ENCODE results near the gene COPZ1.
A peak's percentile ranks its signal among the peaks of the same experiment; 100 is the strongest.

Gene COPZ1

DNA sequence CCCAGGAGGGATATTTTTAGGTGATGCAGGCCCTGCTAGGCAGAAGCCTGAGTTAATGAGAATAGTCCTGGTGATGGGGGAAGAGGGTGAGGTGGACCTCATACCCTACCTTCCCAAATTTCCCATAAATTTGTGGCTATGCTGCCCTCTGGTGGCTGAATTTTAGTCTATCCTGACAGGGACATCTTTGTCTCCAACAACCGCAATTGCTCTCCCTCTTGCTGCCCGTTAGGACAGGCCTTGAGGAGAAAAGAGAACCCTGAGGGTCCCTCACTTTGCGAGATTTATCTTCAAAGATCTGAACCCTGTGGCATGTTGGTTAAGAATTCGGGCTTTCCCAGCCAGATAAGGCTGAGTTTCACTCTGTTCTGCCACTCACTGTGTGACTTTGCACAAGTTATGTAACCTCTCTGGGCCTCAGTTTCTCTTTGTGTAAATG, 69.4 kb downstream of the COPZ1 start:
- no peak for DNase-seq (ENCODE audit: low read depth in 2 of 2)

DNA sequence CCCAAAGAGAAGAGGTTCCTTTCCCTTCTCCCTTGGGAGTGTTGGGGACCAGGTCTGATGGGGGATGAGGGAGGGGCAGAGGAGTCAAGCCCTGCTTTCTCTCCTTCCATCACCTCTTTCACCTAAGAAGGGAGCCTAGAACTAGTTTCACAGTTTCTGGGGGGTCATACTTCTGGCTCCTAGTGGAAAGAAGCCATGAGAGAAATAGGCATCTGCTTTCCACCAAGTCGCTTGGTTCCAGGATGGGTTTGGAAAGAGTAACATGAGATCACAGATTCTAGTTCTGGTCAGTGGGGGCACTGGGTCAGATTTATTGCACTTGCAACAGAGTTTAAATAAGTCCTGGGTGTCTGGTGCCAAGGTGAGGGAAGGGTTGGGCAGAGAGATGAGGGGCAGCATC, 70.1 kb downstream of the COPZ1 start:
- DNase-seq (ENCODE audit: low read depth in 2 of 2) = no peak

DNA sequence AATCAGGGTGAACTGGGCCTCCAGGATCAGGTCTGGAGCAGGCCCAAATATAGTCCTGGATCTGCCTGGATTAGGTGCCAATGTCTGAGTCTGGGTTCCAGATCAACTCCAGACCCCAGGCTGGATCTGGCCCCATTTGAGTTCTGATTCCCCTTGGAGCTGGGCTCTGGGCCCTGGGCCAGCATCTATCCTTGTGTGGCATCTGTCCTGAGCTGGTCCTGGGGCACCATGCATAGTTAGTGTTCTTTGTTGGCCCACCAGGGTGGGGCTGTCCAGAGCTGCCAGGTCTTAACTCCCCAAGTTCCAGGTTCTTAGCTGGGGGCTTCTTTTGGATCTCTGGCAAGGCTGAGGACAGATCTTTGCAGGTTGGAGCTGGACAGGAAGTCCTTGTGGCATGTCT, 70.6 kb downstream of the COPZ1 start:
- DNase-seq (ENCODE audit: low read depth in 2 of 2) = no peak

DNA sequence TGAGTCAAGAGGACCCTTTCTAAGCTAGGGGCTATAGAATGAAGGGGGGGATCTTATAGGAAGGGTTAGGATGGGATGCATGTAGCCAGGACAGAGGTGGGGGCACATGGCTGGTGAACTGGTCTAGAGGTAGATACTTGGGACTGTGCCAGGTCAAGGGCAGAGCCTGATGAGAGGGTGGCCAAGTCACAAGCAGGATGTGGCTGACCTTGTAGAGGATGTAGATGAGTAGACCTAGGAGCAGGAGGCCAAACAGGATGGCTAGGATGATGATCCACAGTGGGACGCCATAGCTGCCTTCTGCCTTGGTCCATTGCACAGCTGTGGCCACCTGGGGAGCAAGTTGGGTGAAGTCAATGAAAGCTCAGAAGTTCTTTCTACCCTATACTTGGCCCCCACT, 72.2 kb downstream of the COPZ1 start:
- DNase-seq (ENCODE audit: low read depth in 2 of 2) = no peak

DNA sequence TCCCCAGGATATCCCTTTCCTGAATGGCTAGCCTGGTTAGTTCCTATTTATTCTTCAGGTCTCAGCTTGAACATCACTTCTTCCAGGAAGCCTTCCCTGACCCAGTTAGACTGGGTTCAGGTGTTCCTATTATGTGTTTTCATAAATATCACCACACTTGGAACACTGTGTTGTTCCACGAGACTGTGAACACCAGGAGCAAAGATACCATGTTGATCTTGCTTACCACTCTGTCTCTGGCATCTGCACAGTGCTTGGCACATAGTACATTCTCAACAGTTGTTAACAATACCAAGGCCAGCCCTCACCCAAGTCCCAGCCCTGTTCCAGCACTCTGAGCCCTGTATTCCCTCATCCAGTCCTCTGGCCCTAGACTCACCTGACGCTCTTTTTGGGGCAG, 73.3 kb downstream of the COPZ1 start:
- DNase-seq (ENCODE audit: low read depth in 2 of 2) = no peak

DNA sequence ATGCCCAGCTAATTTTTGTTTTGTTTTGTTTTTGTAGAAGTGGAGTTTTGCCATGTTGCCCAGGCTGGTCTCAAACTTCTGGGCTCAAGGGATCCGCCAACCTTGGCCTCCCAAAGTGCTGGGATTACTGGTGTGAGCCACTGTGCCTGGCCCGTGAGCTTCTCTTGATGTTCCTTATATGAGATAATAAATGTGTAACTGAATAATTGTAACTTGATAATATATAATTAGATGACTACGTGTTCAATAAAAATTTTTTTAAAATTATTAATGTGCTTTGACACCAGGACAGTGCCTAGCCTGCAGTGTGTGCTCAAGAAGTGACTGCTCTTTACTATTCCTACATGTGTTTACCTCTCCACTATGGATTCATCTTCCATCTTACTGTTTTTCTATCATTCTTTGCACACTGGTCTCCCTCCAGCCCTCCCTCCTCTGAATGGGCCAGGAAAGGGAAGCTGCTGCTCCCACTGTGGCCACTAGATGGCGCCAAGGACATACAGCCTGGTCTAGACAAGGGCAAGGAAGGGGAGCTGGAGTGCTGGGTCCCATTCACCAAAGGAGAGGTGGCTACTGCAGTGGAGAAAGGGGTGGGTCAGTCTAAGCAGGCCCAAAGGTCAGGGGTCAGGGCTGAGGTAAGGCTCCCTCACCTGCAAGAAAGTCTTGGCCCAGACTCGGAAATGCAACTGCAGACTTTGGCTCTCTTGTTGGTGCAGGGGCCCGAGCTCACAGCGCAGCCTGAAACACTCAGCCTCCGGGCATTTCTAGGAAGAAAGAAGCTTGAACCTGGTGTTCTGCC, 74.3 kb downstream of the COPZ1 start:
- DNase-seq (ENCODE audit: low read depth in 2 of 2) = peak; percentile 64 to 83

DNA sequence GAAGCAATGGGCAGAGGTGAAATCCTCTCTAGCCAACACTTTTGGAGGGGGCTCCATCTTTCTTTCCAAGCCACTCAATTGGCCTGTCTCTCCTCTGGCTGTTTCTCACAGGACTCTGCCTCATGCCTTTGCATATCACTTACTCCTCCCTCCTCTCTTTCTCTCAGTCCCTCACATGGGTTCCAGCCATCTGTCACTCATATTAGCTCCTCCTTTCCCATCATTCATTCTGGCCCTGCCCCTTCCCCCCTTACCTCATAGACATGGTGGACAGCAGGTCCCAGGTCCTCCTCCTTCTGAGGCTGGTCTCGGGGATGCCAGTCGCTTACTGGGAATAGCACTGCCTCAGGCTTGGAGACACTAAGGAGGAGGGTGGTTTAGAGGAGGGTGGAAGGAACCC, 76.2 kb downstream of the COPZ1 start:
- DNase-seq (ENCODE audit: low read depth in 2 of 2) = no peak
